ENCODE results near the gene PDZD4.

PDZD4 gene

GRCh38 chrX:153807976-153808375 is 22.4 kb downstream of the PDZD4 start:
- TF ChIP-seq CTCF (IDR thresholded peaks at IDR 0.05; ENCODE audit: borderline replicate concordance, insufficient read depth, low read depth, low read length), result no peak
- H3K4me3 ChIP-seq (ENCODE audit: low read depth, low read length), result no peak overlapping the region

GRCh38 chrX:153806999-153807575 is 23.3 kb downstream of the PDZD4 start:
- no peak overlapping the region for H3K4me3 ChIP-seq (ENCODE audit: low read depth, low read length)
- no peak for TF ChIP-seq CTCF (IDR thresholded peaks at IDR 0.05; ENCODE audit: borderline replicate concordance, insufficient read depth, low read depth, low read length)

GRCh38 chrX:153805436-153805835 is 24.9 kb downstream of the PDZD4 start:
- no peak for TF ChIP-seq CTCF (IDR thresholded peaks at IDR 0.05; ENCODE audit: borderline replicate concordance, insufficient read depth, low read depth, low read length)

GRCh38 chrX:153804621-153805020 is 25.7 kb downstream of the PDZD4 start:
- no peak overlapping the region for H3K4me3 ChIP-seq (ENCODE audit: low read depth, low read length)
- TF ChIP-seq CTCF (IDR thresholded peaks at IDR 0.05; ENCODE audit: borderline replicate concordance, insufficient read depth, low read depth, low read length), result no peak

More at GRCh38 chrX:153805436-153805835, 24.9 kb downstream of the PDZD4 start:
- H3K4me3 ChIP-seq (ENCODE audit: low read depth, low read length), result no peak overlapping the region

- H3K4me3 ChIP-seq (ENCODE audit: low read depth, low read length), result no peak overlapping the region
- no peak for TF ChIP-seq CTCF (IDR thresholded peaks at IDR 0.05; ENCODE audit: borderline replicate concordance, insufficient read depth, low read depth, low read length)
Measured at GRCh38 chrX:153804100-153804595, 26.2 kb downstream of the PDZD4 start.

- no peak for TF ChIP-seq CTCF (IDR thresholded peaks at IDR 0.05; ENCODE audit: borderline replicate concordance, insufficient read depth, low read depth, low read length)
- no peak overlapping the region for H3K4me3 ChIP-seq (ENCODE audit: low read depth, low read length)
Measured at GRCh38 chrX:153803211-153804099, 26.9 kb downstream of the PDZD4 start.

Measured in GM12875 (cell line).